Stimulated activated naive CD8-positive, alpha-beta T cell treated with anti-CD3 and anti-CD28 coated beads, Interleukin-15, Interleukin-2, amounts not matched to agents 100 ng/mL and 50 ng/mL, for 24 hours (primary cell): ENCODE measurements around the gene CPT1A.
A peak's percentile ranks its signal among the peaks of the same experiment; 100 is the strongest.

Experiments
- H3K27ac Mint-ChIP-seq: one replicate; pipeline ENCODE4 v1.8.0; 2021; ENCODE audit warnings: mild to moderate bottlenecking, mixed read lengths
- H3K27me3 Mint-ChIP-seq: one replicate; pipeline ENCODE4 v1.8.0; 2021; ENCODE audit warnings: mixed read lengths
- H3K36me3 Mint-ChIP-seq: one replicate; pipeline ENCODE4 v1.8.0; 2021; ENCODE audit warnings: low read depth, mixed read lengths
- H3K4me1 Mint-ChIP-seq: one replicate; pipeline ENCODE4 v1.8.0; 2021; ENCODE audit warnings: low read depth, mixed read lengths
- H3K4me3 Mint-ChIP-seq: one replicate; pipeline ENCODE4 v1.8.0; 2021; ENCODE audit warnings: mild to moderate bottlenecking, mixed read lengths
- H3K9me3 Mint-ChIP-seq: one replicate; pipeline ENCODE4 v1.8.0; 2021; ENCODE audit warnings: mixed read lengths

Gene CPT1A

GRCh38 chr11:68828155-68828931 is 13.4 kb downstream of the CPT1A start:
- Mint-ChIP-seq H3K27me3 (no peaks in the 10 kb centered on the region), H3K36me3 (no peaks in the 10 kb centered on the region), H3K27ac (peak overlapping the region; percentile 71), H3K4me3 (no peak overlapping the region), H3K9me3 (no peaks in the 10 kb centered on the region), H3K4me1 (peaks cover 55% of the 10 kb centered on the region)

GRCh38 chr11:68827733-68828132 is 14.0 kb downstream of the CPT1A start:
- peaks cover 55% of the 10 kb centered on the region for H3K4me1 Mint-ChIP-seq
- no peaks in the 10 kb centered on the region for H3K9me3 Mint-ChIP-seq
- peak overlapping the region; percentile 36 for H3K27ac Mint-ChIP-seq
- no peaks in the 10 kb centered on the region for H3K27me3 Mint-ChIP-seq
- peaks cover under 1% of the 10 kb centered on the region for H3K36me3 Mint-ChIP-seq
- H3K4me3 Mint-ChIP-seq: no peak overlapping the region

DNA sequence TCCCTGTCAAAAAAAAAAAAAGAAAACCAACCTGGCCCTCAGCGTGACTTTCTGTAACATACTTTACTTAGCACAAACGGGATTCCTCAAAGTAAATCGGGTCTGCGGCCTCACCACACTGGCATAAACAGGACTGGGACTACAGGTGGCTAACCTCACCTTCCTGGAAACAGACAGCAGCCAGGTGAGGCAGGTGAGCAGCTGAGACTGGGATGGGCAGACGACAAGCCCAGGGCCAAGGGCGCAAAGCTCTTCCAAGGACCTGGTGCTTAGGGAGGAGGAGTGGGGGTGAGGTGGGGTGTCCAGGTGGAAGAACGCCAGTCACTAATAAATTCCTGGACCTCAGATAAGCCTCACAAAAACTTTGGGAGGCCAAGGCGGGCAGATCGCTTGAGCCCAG is 15.0 kb downstream of the CPT1A start:
- Mint-ChIP-seq H3K4me3 (no peak overlapping the region), H3K4me1 (peaks cover 52% of the 10 kb centered on the region), H3K27me3 (no peaks in the 10 kb centered on the region), H3K36me3 (peaks cover 3% of the 10 kb centered on the region), H3K9me3 (no peaks in the 10 kb centered on the region), H3K27ac (no peak overlapping the region)

DNA sequence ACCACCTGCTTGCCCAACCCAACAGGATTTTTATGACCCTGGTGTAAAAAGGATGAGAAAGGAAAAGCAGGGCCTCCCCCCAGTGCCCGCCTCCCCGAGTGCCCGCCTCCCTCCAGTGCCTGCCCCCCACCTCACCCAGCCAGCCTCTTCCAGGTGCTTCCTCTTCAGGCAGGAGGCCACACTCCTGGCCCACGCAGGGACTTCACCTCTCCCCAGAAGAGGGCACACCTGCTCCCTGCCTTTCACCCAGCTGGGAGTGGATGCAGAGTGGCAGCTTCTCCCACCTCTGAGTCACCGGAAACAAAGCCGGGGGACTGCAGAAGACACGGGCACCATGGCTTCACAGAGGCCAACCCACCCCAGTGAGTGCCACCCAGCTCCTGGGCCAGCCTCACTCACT is 16.1 kb downstream of the CPT1A start:
- Mint-ChIP-seq H3K4me1 (peaks cover 46% of the 10 kb centered on the region), H3K9me3 (no peaks in the 10 kb centered on the region), H3K4me3 (no peak overlapping the region), H3K27me3 (no peaks in the 10 kb centered on the region), H3K27ac (peak overlapping the region; percentile 74), H3K36me3 (peaks cover 3% of the 10 kb centered on the region)

GRCh38 chr11:68822546-68822945 is 19.2 kb downstream of the CPT1A start:
- H3K4me3 Mint-ChIP-seq: no peak overlapping the region
- peaks cover 37% of the 10 kb centered on the region for H3K4me1 Mint-ChIP-seq
- H3K27ac Mint-ChIP-seq: no peak overlapping the region
- no peaks in the 10 kb centered on the region for H3K9me3 Mint-ChIP-seq
- peaks cover 3% of the 10 kb centered on the region for H3K36me3 Mint-ChIP-seq
- H3K27me3 Mint-ChIP-seq: no peaks in the 10 kb centered on the region

DNA sequence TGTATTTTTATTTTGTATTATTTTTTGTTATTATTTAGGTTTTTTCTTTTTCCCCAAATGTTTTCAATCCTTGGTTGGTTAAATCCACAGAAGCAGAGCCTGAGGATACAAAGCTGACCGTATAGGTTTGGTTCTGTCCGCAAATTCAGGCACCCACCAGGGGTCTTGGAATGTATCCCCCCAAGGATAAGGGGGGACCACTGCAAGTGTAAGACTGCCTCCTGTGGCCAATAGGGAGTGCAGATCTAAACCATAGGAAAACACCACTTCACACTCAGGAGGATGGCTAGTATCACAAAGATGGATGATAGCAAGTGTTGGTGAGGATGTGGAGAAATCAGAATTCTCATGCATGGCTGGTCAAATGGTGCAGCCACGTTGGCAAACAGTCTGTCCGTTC is 20.0 kb downstream of the CPT1A start:
- peaks cover 3% of the 10 kb centered on the region for H3K36me3 Mint-ChIP-seq
- H3K4me1 Mint-ChIP-seq: peaks cover 37% of the 10 kb centered on the region
- H3K4me3 Mint-ChIP-seq: no peak overlapping the region
- H3K27me3 Mint-ChIP-seq: no peaks in the 10 kb centered on the region
- H3K9me3 Mint-ChIP-seq: no peaks in the 10 kb centered on the region
- no peak overlapping the region for H3K27ac Mint-ChIP-seq

DNA sequence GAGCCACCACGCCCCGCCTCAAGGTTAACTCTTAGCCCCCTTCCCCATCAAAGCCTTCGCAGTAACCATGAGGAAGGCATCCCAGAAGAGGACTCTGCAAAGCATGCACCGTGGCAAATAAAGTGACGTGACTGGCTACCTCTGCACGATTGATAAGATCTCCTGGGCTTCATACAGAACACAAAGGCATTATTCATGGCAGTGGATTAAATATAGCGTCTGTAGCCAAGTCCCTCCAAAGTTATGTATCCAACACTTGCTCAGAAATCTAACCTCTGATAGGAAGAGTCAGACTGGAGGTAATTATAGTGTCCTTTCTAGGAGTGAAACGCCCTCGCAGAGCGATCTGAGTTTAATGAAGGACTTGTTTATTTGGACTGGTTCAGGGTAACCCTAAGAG is 22.4 kb downstream of the CPT1A start:
- H3K9me3 Mint-ChIP-seq: no peaks in the 10 kb centered on the region
- peaks cover 3% of the 10 kb centered on the region for H3K36me3 Mint-ChIP-seq
- H3K4me1 Mint-ChIP-seq: peaks cover 29% of the 10 kb centered on the region
- no peak overlapping the region for H3K4me3 Mint-ChIP-seq
- no peaks in the 10 kb centered on the region for H3K27me3 Mint-ChIP-seq
- H3K27ac Mint-ChIP-seq: no peak overlapping the region

DNA sequence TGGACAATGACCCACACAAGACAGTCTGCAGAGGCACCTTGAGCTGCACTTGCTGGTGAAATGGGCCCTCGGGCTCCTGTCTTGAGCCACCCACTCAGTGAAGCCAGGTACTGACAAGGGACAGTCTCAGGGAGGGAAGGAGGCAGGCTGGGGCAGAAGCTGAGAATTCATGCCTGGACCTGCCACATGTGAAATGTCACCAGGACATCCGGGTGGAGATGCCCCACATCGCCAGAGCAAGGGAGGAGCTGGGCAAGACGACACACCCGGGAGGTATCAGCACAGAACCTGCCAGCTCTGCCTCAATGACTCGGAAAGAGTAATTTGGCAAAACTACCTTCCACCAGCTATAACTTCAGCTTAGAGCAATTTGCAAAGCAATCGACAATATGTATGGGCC is 23.5 kb downstream of the CPT1A start:
- peaks cover 29% of the 10 kb centered on the region for H3K4me1 Mint-ChIP-seq
- no peaks in the 10 kb centered on the region for H3K27me3 Mint-ChIP-seq
- H3K27ac Mint-ChIP-seq: no peak overlapping the region
- H3K4me3 Mint-ChIP-seq: no peak overlapping the region
- H3K9me3 Mint-ChIP-seq: no peaks in the 10 kb centered on the region
- H3K36me3 Mint-ChIP-seq: peaks cover 3% of the 10 kb centered on the region

- Mint-ChIP-seq H3K27ac (peak overlapping the region; percentile 78), H3K9me3 (no peaks in the 10 kb centered on the region), H3K36me3 (peaks cover 1% of the 10 kb centered on the region), H3K4me3 (no peak overlapping the region), H3K4me1 (peaks cover 29% of the 10 kb centered on the region), H3K27me3 (no peaks in the 10 kb centered on the region)
These were observed 24.2 kb downstream of the CPT1A start for GRCh38 chr11:68817554-68817953.

DNA sequence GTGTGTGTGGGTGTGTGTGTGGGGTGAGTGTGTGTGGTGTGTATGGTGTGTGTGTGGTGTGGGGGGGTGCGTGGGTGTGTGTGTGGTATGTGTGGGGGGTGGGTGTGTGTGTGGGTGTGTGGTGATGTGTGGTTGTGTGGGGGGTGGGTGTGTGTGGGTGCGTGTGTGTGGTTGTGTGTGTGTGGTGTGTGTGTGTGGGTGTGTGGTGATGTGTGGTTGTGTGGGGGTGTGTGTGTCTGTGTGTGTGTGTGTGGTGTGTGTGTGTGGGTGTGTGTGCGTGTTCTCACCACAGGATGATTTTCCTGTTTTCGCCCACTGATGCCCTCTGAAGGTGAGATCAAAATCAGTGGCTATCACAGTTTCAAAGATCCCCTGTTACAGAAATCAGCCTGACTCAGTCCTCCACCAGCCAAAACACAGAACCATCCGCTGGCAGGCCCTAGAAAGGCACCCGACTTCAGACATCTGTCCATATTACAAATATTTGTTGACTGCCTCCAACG is 24.7 kb downstream of the CPT1A start:
- no peaks in the 10 kb centered on the region for H3K27me3 Mint-ChIP-seq
- no peaks in the 10 kb centered on the region for H3K36me3 Mint-ChIP-seq
- H3K4me3 Mint-ChIP-seq: no peak overlapping the region
- H3K4me1 Mint-ChIP-seq: peaks cover 29% of the 10 kb centered on the region
- H3K27ac Mint-ChIP-seq: peak overlapping the region; percentile 83
- H3K9me3 Mint-ChIP-seq: no peaks in the 10 kb centered on the region

GRCh38 chr11:68816251-68816776 is 25.4 kb downstream of the CPT1A start:
- H3K27ac Mint-ChIP-seq: peak overlapping the region; percentile 83
- no peaks in the 10 kb centered on the region for H3K36me3 Mint-ChIP-seq
- H3K9me3 Mint-ChIP-seq: no peaks in the 10 kb centered on the region
- peaks cover 29% of the 10 kb centered on the region for H3K4me1 Mint-ChIP-seq
- H3K4me3 Mint-ChIP-seq: no peak overlapping the region
- no peaks in the 10 kb centered on the region for H3K27me3 Mint-ChIP-seq

- Mint-ChIP-seq H3K36me3 (no peaks in the 10 kb centered on the region), H3K27ac (no peak overlapping the region), H3K4me3 (no peak overlapping the region), H3K27me3 (no peaks in the 10 kb centered on the region), H3K9me3 (no peaks in the 10 kb centered on the region), H3K4me1 (peaks cover 26% of the 10 kb centered on the region)
These were observed 27.9 kb downstream of the CPT1A start for GRCh38 chr11:68813773-68814172.

DNA sequence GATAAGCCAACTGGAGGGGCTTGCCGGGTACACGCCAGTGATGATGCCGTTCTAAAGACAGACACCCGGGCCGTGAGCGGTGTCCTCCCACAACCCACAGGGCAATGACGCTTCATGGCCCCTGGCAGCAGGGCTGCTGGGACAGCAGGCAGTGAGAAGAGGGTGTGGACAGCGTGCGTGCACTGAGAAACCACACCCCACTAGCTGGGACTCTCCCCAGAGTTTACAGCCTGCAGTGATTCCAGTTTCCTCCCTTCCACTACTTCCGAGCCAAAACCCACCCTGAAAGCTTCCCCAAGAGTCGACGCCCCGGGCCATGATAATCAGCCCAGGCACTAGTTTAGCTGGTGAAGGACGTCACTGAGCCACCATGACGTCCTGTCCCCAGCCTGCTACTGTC is 29.2 kb downstream of the CPT1A start:
- Mint-ChIP-seq H3K4me1 (peaks cover 17% of the 10 kb centered on the region), H3K4me3 (no peak overlapping the region), H3K36me3 (no peaks in the 10 kb centered on the region), H3K27me3 (no peaks in the 10 kb centered on the region), H3K9me3 (no peaks in the 10 kb centered on the region), H3K27ac (no peak overlapping the region)

GRCh38 chr11:68810164-68810563 is 31.6 kb downstream of the CPT1A start:
- Mint-ChIP-seq H3K36me3 (no peaks in the 10 kb centered on the region), H3K4me3 (no peak overlapping the region), H3K27me3 (no peaks in the 10 kb centered on the region), H3K27ac (no peak overlapping the region), H3K4me1 (peaks cover 3% of the 10 kb centered on the region), H3K9me3 (no peaks in the 10 kb centered on the region)

- Mint-ChIP-seq H3K4me1 (no peaks in the 10 kb centered on the region), H3K4me3 (no peak overlapping the region), H3K27ac (no peak overlapping the region), H3K9me3 (no peaks in the 10 kb centered on the region), H3K27me3 (no peaks in the 10 kb centered on the region), H3K36me3 (no peaks in the 10 kb centered on the region)
These were observed 32.2 kb downstream of the CPT1A start for GRCh38 chr11:68809506-68809905.

DNA sequence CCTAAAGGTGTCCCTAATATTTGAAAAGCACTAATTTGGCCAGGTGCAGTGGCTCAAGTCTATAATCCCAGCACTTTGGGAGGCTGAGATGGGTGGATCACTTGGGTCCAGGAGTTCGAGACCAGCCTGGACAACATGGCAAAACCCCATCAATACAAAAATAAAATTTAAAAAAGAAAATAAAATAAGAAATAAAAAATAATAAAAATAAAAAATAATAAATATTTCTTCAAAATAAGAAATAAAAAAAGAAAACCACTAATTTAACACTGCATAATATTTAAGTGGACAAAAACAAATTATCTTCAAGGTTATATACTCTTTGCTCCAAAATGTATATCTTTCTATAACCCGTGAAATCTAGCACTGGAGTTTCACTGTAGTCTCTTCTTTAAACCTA is 32.9 kb downstream of the CPT1A start:
- Mint-ChIP-seq H3K27me3 (no peaks in the 10 kb centered on the region), H3K27ac (no peak overlapping the region), H3K4me3 (no peak overlapping the region), H3K4me1 (no peaks in the 10 kb centered on the region), H3K9me3 (no peaks in the 10 kb centered on the region), H3K36me3 (no peaks in the 10 kb centered on the region)
